Globus pallidus (tissue), 1 donor: Measurements from ENCODE around the gene PLET1.

Experiments
- DNase-seq: peaks from one replicate; pipeline ENCODE4 v3.0.0-alpha.2; 2015; ENCODE audit warnings: low spot score

PLET1 gene

DNA sequence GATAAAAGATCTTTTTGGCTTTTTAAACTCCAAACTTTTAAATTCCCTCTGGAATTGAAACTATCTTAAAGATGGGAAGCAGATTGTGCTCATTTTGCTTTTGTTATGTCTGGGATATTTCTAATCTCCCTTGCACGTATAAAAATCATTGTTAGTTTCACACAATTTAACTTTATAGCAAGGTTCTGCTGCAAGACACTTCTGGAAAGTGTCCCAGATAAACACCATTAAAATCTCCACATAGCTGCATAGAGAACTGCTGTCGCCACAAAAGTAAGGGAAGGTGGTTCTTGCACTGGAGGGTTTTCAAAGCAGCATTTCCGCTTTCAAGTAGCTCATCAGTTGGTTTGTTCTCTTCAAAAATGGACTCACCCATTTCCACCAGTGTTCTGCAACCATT is 22.6 kb downstream of the PLET1 start:
- no peak for DNase-seq

DNA sequence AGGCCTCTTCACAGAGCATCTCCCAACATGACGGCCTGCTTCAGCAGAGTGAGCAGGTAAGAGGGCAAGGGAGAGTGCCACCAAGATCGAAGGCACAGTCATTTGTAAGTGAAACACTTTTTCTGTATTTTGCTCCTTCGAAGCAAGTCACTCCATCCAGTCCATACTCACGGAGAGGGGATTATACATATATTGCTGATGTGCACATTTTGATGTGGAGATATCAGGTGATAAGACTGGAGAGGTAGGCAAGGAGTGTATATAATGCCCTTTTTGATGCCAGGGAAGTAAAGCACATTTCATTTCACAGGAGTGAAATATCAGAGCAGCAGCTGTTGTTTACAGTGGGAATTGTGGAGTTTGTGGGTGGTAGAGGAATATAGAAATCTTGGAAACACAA is 23.2 kb downstream of the PLET1 start:
- DNase-seq: no peak

- no peak for DNase-seq
Observed at GRCh38 chr11:112235750-112236390, 24.8 kb downstream of the PLET1 start.

GRCh38 chr11:112231952-112232351 is 28.7 kb downstream of the PLET1 start:
- no peak for DNase-seq

DNA sequence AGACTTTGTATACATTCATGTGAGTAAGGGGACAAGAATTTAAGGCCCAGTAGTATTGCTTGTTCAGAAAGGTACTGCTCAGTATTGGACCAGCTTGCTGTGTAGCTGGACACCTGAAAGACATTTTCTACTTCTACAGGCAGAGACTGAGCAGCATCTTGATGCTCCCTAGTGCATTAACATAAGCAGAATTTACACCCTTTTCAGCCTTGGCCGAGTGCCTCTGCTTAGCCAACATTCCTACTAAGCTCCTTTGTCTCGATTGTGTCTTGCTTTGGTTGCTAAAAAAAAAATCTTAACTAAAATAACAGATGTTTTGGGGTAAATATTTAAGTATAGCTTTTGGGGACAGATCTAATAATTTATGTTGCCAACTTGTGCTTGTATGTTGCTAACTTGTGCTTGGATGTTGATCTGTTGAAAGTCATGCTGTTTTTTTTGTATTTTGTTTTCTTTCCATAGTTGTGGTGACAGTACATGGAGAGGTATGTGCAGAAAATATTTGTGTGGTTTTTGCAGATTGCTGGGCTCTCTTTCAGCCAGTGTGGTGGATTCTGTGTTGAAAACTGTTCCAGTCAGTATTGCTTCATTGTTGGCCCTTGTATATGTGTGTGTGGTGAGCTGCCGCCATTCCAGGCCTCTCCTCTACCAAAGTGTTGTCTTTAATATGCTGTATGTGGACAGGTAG is 30.8 kb downstream of the PLET1 start:
- DNase-seq: no peak

GRCh38 chr11:112229159-112229558 is 31.5 kb downstream of the PLET1 start:
- DNase-seq: no peak

DNA sequence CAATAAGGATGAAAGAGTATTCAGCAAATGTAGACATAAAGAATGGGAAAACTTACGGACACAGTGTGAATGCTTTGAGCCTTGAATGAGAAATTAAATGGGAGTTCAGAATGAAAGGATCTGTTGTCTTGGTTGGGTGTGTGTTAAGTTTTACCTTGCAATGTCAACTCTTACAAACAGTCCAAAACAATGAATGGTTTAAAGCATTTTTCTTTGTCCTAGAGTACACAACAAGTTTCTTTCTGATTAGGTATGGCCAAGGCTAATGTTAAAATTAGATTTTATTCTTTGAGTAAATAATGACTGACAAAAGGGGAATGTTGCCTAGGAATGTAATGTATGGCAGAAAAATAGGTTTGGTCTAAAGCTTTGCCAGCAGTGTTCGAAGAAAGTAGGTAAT is 32.0 kb downstream of the PLET1 start:
- DNase-seq: no peak

DNA sequence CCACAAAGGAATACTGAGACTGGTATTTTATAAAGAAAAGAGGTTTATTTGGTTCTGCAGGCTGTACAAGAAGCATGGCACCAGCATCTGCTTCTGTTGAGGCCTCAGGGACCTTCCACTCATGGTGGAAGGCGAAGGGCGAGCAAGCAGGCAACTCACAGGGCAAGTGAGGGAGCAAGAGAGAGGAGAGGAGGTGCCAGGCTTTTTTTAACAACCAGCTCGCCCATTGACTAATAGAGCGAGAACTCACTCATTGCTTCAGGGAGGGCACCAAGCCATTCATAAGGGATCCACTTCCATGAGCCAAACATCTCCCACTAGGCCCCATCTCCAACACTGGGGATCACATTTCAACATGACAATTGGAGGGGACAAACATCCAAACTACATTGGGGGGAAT is 33.2 kb downstream of the PLET1 start:
- no peak for DNase-seq

GRCh38 chr11:112226831-112227401 is 33.7 kb downstream of the PLET1 start:
- peak; percentile 37 for DNase-seq

- peak; percentile 88 for DNase-seq
Observed at GRCh38 chr11:112226062-112226830, 34.4 kb downstream of the PLET1 start, which contains the start of gene PTS. TSS of gene PTS (plus strand) at chr11:112226428. CDS start at chr11:112226444, 16 bp downstream.

DNA sequence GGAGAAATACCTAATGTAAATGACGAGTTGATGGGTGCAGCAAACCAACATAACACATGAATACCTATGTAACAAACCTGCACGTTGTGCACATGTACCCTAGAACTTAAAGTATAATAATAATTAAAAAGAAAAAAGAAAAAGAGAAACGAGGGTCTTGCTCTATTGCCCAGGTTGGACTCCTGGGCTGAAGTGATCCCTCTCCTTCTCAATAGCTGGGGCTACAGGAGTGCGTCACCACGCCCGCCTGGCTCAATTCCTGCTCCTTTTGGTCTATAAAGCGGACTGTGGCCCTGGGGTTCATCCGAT is 35.0 kb downstream of the PLET1 start:
- DNase-seq: no peak

GRCh38 chr11:112223754-112224532 is 36.7 kb downstream of the PLET1 start:
- DNase-seq: no peak

DNA sequence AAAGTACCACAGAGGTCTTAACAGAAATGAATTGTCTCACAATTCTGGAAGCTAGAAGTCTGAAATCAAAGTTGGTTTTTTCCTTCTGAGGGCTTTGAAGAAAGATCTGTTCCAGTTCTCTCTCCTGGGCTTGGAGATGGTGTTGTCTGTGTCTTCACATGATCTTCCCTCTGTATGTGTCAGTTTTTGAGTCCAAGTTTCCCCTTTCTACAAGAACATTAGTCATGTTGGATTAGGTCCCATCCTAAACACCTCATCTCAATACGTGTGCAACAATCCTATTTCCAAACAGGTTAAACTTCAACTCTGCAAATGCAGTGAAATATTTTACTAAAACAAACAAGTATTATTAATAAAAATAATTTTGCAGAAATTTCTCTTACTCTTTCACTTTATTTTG is 37.5 kb downstream of the PLET1 start:
- no peak for DNase-seq

DNA sequence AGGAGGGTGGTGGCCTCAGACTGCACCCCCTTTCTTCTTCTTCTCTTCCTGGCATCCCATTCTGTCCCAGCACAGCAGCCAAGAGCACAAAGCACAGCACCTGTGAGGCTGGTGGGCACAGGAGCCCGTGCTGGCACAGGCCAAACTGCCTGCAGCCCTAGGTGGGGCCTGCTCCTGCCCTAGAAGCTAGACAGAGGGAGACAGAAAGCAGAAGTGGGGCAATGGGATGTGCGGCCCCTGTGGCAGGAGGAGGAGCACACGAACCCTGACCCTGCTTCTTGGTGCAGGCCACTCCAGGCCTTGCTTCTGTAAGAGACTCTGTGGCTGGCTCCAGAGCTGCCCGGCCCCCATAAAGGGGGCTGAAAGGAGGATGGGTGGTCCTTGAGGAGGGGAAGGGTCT is 38.4 kb downstream of the PLET1 start:
- DNase-seq: no peak

DNA sequence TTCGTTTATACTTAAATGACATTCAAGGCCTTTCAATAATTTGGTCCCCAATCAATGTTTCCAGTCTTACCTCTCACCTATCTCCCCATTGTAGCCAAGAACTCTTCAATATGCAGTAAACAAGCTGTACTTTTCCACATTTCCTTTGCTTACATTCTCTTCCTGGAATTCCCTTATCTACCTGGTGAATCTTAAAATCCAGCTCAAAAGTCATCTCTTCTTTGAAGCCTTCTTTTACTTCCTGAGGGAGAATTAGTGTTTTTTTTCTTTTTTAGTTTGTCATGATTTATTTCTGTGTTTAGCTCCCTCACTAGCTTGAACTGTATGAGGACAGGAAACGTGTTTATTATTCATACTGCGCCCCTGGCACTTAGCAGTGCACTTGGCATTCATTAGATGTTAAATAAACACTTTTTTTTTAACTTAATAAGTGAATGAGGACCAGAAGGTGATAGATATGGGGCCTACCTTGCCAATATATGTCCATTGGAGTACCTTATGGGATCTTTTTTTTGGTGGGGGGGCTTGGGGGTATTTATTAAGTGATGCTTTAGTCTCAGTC is 39.3 kb downstream of the PLET1 start:
- DNase-seq: no peak

GRCh38 chr11:112219476-112220232 is 41.0 kb downstream of the PLET1 start:
- DNase-seq: peak; percentile 79

GRCh38 chr11:112216561-112217105 is 44.0 kb downstream of the PLET1 start:
- DNase-seq: no peak

DNA sequence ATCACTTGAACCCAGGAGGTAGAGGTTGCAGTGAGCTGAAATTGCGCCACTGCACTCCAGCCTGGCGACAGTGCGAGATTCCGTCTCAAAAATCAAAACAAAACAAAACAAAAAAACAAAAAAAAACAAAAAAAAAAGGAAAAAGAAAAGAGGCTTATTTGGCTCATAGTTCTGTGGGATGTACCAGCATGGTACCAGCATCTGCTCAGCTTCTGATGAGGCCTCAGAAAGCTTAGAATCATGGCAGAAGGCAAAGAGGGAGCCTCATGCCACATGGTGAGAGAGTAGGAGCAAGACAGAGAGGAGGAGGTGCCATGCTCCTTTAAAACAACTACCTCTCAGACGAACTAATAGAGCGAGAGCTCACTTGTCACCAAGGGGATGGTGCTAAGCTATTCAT is 45.0 kb downstream of the PLET1 start:
- no peak for DNase-seq

DNA sequence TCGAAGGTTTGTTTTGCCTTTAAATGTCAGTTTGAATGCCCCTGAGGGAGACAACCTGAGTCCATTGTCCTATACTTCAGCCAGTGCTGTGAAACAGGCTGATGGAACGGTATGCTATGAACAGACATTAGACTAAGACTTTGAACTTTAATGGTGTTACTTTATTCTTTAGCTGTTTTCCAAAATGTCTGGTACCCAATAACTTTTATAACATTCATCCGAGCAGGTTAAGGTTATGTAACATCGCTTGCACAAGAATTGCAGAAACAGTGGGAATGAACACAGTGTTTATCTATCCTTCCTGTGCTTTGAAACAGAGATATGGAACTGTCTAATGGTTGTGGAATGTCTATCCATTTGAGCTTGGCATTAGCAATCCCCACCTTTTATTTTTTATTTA is 46.9 kb downstream of the PLET1 start:
- no peak for DNase-seq

DNA sequence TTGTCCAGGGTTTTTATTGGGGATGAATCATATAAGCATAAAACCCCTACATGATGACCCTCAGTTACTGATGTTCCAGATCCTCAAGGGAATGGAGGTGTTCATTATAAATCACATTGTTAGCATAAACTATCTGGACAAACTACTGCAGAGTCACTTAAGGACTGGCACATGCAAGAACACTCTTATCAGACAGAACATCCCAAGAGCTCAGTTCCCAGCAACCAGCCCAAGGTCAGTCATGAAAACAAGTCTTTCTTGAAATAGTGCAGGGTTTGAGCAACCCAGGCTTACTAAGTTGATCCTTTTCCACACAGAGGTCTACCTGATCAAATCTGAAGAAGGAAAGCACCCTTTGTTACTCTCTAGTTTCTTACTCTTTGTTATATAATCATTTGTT is 48.0 kb downstream of the PLET1 start:
- DNase-seq: no peak

- DNase-seq: no peak
Observed at GRCh38 chr11:112212290-112212689, 48.4 kb downstream of the PLET1 start.
